OCI-LY3 (cell line): ENCODE measurements around the gene MPIG6B.

Experiments used
- H2AFZ ChIP-seq: fragments of 200-600, 300-600 bp; shearing (Covaris generic); 2 replicates; pipeline ENCODE4 v1.6.0; 2014; ENCODE audit warnings: antibody characterized with exemption, low read depth, low read length
- H3K27ac ChIP-seq: fragments of 200-600, 300-600 bp; sonication (generic); 2 replicates; pipeline ENCODE4 v1.5.1; 2014; ENCODE audit warnings: mild to moderate bottlenecking, low read length, moderate library complexity, mixed read lengths
- H3K27me3 ChIP-seq: fragments of 200-600, 300-600 bp; sonication (generic); 2 replicates; pipeline ENCODE4 v1.6.1; 2014; ENCODE audit warnings: low read depth, low read length, mixed read lengths
- H3K36me3 ChIP-seq: fragments of 200-600, 300-600 bp; sonication (generic); replicated peaks from 2 replicates; pipeline ENCODE3; 2014; ENCODE audit warnings: low read depth, low read length, mixed read lengths
- H3K4me1 ChIP-seq: fragments of 300-600, 200-600 bp; sonication (generic); 2 replicates; pipeline ENCODE4 v1.6.1; 2014; ENCODE audit warnings: low read length, mixed read lengths
- H3K4me2 ChIP-seq: fragments of 200-600, 300-600 bp; sonication (generic); 2 replicates; pipeline ENCODE4 v1.6.1; 2014; ENCODE audit warnings: low read length, mixed read lengths
- H3K4me3 ChIP-seq: fragments of 300-600, 200-600 bp; sonication (generic); 2 replicates; pipeline ENCODE4 v1.5.1; 2014; ENCODE audit warnings: antibody characterized with exemption, mild to moderate bottlenecking, low read length, moderate library complexity
- H3K79me2 ChIP-seq: fragments of 300-600, 200-600 bp; shearing (Covaris generic); 2 replicates; pipeline ENCODE4 v1.6.1; 2014; ENCODE audit warnings: mild to moderate bottlenecking, low read length, mixed read lengths
- H3K9ac ChIP-seq: fragments of 300-600, 200-600 bp; shearing (Covaris generic); 2 replicates; pipeline ENCODE4 v1.6.0; 2014; ENCODE audit warnings: mild to moderate bottlenecking, low read length, moderate library complexity
- H3K9me3 ChIP-seq: fragments of 200-600, 300-600 bp; shearing (Covaris generic); 2 replicates; pipeline ENCODE4 v1.6.1; 2014; ENCODE audit warnings: low read length, mixed read lengths; ENCODE audit not compliant: insufficient read depth
- H4K20me1 ChIP-seq: fragments of 200-600, 300-600 bp; sonication (generic); 2 replicates; pipeline ENCODE4 v1.6.1; 2016; ENCODE audit warnings: low read length, mixed read lengths; ENCODE audit not compliant: insufficient read depth
- EZH2phosphoT487 ChIP-seq: fragments of 200-600 bp; shearing (Covaris generic); IDR thresholded peaks from 2 replicates; pipeline ENCODE4 v1.6.1; 2018; ENCODE audit warnings: antibody characterized with exemption, mixed run types, low read depth
- TF ChIP-seq, protein P1 (sequence below): fragments of 200-600, 300-600 bp; sonication (generic); IDR thresholded peaks from 2 replicates; pipeline ENCODE4 v1.5.1; 2014; ENCODE audit warnings: antibody characterized with exemption, low read length, low read depth

MPIG6B gene

GRCh38 chr6:31752739-31753319, 29.7 kb downstream of the MPIG6B start:
- Histone ChIP-seq H3K79me2 (no peaks in the 10 kb centered on the region), H3K9me3 (no peaks in the 10 kb centered on the region), H3K27me3 (no peaks in the 10 kb centered on the region), H2AFZ (no peak overlapping the region), H3K4me1 (no peaks in the 10 kb centered on the region), H3K36me3 (peaks cover 4% of the 10 kb centered on the region), H4K20me1 (no peaks in the 10 kb centered on the region), H3K4me2 (no peak overlapping the region), H3K27ac (no peak overlapping the region), H3K4me3 (no peak overlapping the region), H3K9ac (no peak overlapping the region)
- TF ChIP-seq, protein P1, sequence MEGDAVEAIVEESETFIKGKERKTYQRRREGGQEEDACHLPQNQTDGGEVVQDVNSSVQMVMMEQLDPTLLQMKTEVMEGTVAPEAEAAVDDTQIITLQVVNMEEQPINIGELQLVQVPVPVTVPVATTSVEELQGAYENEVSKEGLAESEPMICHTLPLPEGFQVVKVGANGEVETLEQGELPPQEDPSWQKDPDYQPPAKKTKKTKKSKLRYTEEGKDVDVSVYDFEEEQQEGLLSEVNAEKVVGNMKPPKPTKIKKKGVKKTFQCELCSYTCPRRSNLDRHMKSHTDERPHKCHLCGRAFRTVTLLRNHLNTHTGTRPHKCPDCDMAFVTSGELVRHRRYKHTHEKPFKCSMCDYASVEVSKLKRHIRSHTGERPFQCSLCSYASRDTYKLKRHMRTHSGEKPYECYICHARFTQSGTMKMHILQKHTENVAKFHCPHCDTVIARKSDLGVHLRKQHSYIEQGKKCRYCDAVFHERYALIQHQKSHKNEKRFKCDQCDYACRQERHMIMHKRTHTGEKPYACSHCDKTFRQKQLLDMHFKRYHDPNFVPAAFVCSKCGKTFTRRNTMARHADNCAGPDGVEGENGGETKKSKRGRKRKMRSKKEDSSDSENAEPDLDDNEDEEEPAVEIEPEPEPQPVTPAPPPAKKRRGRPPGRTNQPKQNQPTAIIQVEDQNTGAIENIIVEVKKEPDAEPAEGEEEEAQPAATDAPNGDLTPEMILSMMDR: no peak
- TF ChIP-seq EZH2phosphoT487: no peak

GRCh38 chr6:31758281-31758680, 35.1 kb downstream of the MPIG6B start:
- Histone ChIP-seq H3K9ac (no peak overlapping the region), H3K4me1 (no peaks in the 10 kb centered on the region), H3K27ac (no peak overlapping the region), H3K36me3 (no peaks in the 10 kb centered on the region), H3K4me2 (no peak overlapping the region), H3K79me2 (no peaks in the 10 kb centered on the region), H3K4me3 (no peak overlapping the region), H3K9me3 (no peaks in the 10 kb centered on the region), H3K27me3 (no peaks in the 10 kb centered on the region), H2AFZ (no peak overlapping the region), H4K20me1 (no peaks in the 10 kb centered on the region)
- TF ChIP-seq, protein P1: no peak
- TF ChIP-seq EZH2phosphoT487: no peak

GRCh38 chr6:31760790-31761189, 37.6 kb downstream of the MPIG6B start:
- Histone ChIP-seq H3K27me3 (no peaks in the 10 kb centered on the region), H3K36me3 (peaks cover 4% of the 10 kb centered on the region), H2AFZ (no peak overlapping the region), H3K9me3 (no peaks in the 10 kb centered on the region), H3K9ac (no peak overlapping the region), H3K4me3 (no peak overlapping the region), H3K4me1 (no peaks in the 10 kb centered on the region), H3K27ac (no peak overlapping the region), H3K4me2 (no peak overlapping the region), H3K79me2 (no peaks in the 10 kb centered on the region), H4K20me1 (no peaks in the 10 kb centered on the region)
- TF ChIP-seq EZH2phosphoT487: no peak
- TF ChIP-seq, protein P1: no peak

GRCh38 chr6:31761343-31761742, 38.2 kb downstream of the MPIG6B start:
- H3K9me3 ChIP-seq: no peaks in the 10 kb centered on the region
- no peak overlapping the region for H2AFZ ChIP-seq
- no peak overlapping the region for H3K4me3 ChIP-seq
- TF ChIP-seq, protein P1: no peak
- TF ChIP-seq EZH2phosphoT487: no peak
- no peaks in the 10 kb centered on the region for H3K27me3 ChIP-seq
- H3K4me2 ChIP-seq: no peak overlapping the region
- no peak overlapping the region for H3K9ac ChIP-seq
- peaks cover 4% of the 10 kb centered on the region for H3K36me3 ChIP-seq
- H4K20me1 ChIP-seq: no peaks in the 10 kb centered on the region
- no peak overlapping the region for H3K27ac ChIP-seq
- H3K4me1 ChIP-seq: no peaks in the 10 kb centered on the region
- H3K79me2 ChIP-seq: no peaks in the 10 kb centered on the region
